B cell (primary cell): ENCODE measurements around the gene GAP43. TPM values are rescaled to one million over a fixed set of nuclear protein-coding genes. Genes with fewer than 3 reads are reported as not detected.

Experiments used
- ATAC-seq: fragments of 200-7000 bp; cut with Tn5 transposase; one replicate; pipeline ENCODE4 v1.10.0; 2021; ENCODE audit warnings: low read depth, mild to moderate bottlenecking, moderate number of reproducible peaks, moderate library complexity
- CTCF ChIA-PET: fragments of 350-600 bp; sonication (Branson Sonifier 250); formaldehyde crosslinking; loops from one replicate; lab custom pipeline; 2021; ENCODE audit warnings: antibody characterized with exemption, inconsistent platforms; lab: Charles Lee
- POLR2A ChIA-PET: fragments of 350-600 bp; sonication (Branson Sonifier 250); formaldehyde crosslinking; loops from one replicate; lab custom pipeline; 2021; ENCODE audit warnings: antibody characterized with exemption; lab: Charles Lee
- DNase-seq: peaks from one replicate; pipeline ENCODE4 v3.0.0; 2013
- H2AFZ ChIP-seq: 2 replicates; pipeline ENCODE4 v1.6.1; 2012; ENCODE audit warnings: mild to moderate bottlenecking, low read depth, low read length; ENCODE audit not compliant: insufficient read depth, poor library complexity, severe bottlenecking
- H3K27ac ChIP-seq, 2 donors: 1 replicate in 1 of 2; 2 replicates in 1 of 2; pipeline ENCODE4 v1.5.1; 2012 to 2013; ENCODE audit warnings: low read length in 2 of 2, mild to moderate bottlenecking in 2 of 2, moderate library complexity in 1 of 2
- H3K27me3 ChIP-seq, 4 experiments: fragments of 200-600 bp in 1 of 4; sonication (generic) in 1 of 4; replicated peaks in 1 of 4; 1 replicate in 2 of 4; 2 replicates in 2 of 4; pipeline versions ENCODE4 v1.6.1 to v1.7.0; 2013 to 2016; ENCODE audit warnings: low read length in 3 of 4, mild to moderate bottlenecking in 2 of 4, mixed read lengths in 1 of 4, moderate library complexity in 1 of 4; ENCODE audit not compliant: insufficient read depth in 4 of 4, control insufficient read depth in 3 of 4; ENCODE audit errors: control extremely low read depth in 1 of 4
- H3K36me3 ChIP-seq, 2 experiments: replicated peaks in 1 of 2; 1 replicate in 1 of 2; 2 replicates in 1 of 2; pipeline versions ENCODE4 v1.6.1 to v1.7.1; 2013; ENCODE audit warnings: low read length in 1 of 2; ENCODE audit not compliant: insufficient read depth in 2 of 2, control insufficient read depth in 1 of 2; ENCODE audit errors: control extremely low read depth in 1 of 2, extremely low read depth in 1 of 2
- H3K4me1 ChIP-seq, 2 donors: fragments of 200-600 bp in 1 of 2; sonication (generic) in 1 of 2; 1 replicate in 1 of 2; 2 replicates in 1 of 2; pipeline versions ENCODE4 v1.5.1 to v1.6.1; 2013 to 2017; ENCODE audit warnings: low read length in 2 of 2; ENCODE audit not compliant: control insufficient read depth in 2 of 2, insufficient read depth in 2 of 2
- H3K4me2 ChIP-seq: replicated peaks from 2 replicates; pipeline ENCODE3; 2012; ENCODE audit warnings: mild to moderate bottlenecking, low read depth, low read length; ENCODE audit not compliant: poor library complexity, severe bottlenecking
- H3K4me3 ChIP-seq, 5 experiments: fragments of 200-600 bp in 1 of 5; sonication (generic) in 1 of 5; 1 replicate in 3 of 5; 2 replicates in 2 of 5; pipeline versions ENCODE4 v1.5.1 to v1.7.0; 2011 to 2016; ENCODE audit warnings: low read length in 4 of 5, mild to moderate bottlenecking in 4 of 5, low read depth in 2 of 5, control low read depth in 1 of 5, moderate library complexity in 1 of 5; ENCODE audit not compliant: insufficient read depth in 1 of 5; ENCODE audit errors: control extremely low read depth in 1 of 5, extremely low read depth in 1 of 5
- H3K79me2 ChIP-seq: fragments of 200-600 bp; sonication (generic); one replicate; pipeline ENCODE4 v1.6.0; 2016; ENCODE audit warnings: low read length; ENCODE audit not compliant: control insufficient read depth, insufficient read depth
- H3K9ac ChIP-seq: fragments of 200-600 bp; sonication (generic); 2 replicates; pipeline ENCODE4 v1.6.1; 2017; ENCODE audit warnings: mild to moderate bottlenecking, low read length, moderate library complexity
- H3K9me3 ChIP-seq, 3 donors: one replicate each; pipeline versions ENCODE4 v1.6.1 to v1.7.1; 2013; ENCODE audit warnings: low read length in 2 of 3; ENCODE audit not compliant: control insufficient read depth in 2 of 3, insufficient read depth in 1 of 3; ENCODE audit errors: control extremely low read depth in 1 of 3
- H4K20me1 ChIP-seq: 2 replicates; pipeline ENCODE4 v1.6.0; 2012; ENCODE audit warnings: mild to moderate bottlenecking, low read length; ENCODE audit not compliant: insufficient read depth, control insufficient read depth, poor library complexity, severe bottlenecking
- H3K27ac Mint-ChIP-seq: one replicate; pipeline ENCODE4 v1.8.0; 2021; ENCODE audit warnings: mixed read lengths
- H3K27me3 Mint-ChIP-seq: one replicate; pipeline ENCODE4 v1.8.0; 2021; ENCODE audit warnings: mixed read lengths
- H3K4me1 Mint-ChIP-seq: one replicate; pipeline ENCODE4 v1.8.0; 2021; ENCODE audit warnings: mixed read lengths
- H3K4me3 Mint-ChIP-seq: one replicate; pipeline ENCODE4 v1.8.0; 2021; ENCODE audit warnings: mixed read lengths
- H3K9me3 Mint-ChIP-seq: one replicate; pipeline ENCODE4 v1.8.0; 2022; ENCODE audit warnings: mixed read lengths; ENCODE audit not compliant: insufficient read depth
- EZH2 ChIP-seq: IDR thresholded peaks from 2 replicates; pipeline ENCODE4 v1.6.1; 2012; ENCODE audit warnings: borderline replicate concordance, low read depth, mild to moderate bottlenecking, moderate library complexity, low read length; ENCODE audit not compliant: insufficient read depth, poor library complexity, severe bottlenecking
- WGBS: methylation state at CpG from one replicate; pipeline ENCODE4 v1.1.5; 2013; ENCODE audit warnings: missing lambda C conversion rate; ENCODE audit not compliant: insufficient coverage; 5-methylcytosine and 5-hydroxymethylcytosine counted together
- intact Hi-C: fragments of 100-400 bp; cut with micrococcal nuclease; formaldehyde crosslinking; loops from one replicate; pipeline ENCODE4 v1.10.0; 2022
- polyA plus RNA-seq: library from polyadenylated mRNA; depleted of rRNA; stranded (reverse); fragments of >200 nt; gene quantifications from 2 replicates; pipeline ENCODE4 v1.2.3, GENCODE V29; 2012
- total RNA-seq, 2 donors: library from RNA; stranded (reverse); fragments of 120-200 nt in 1 of 2; gene quantifications; 1 replicate in 1 of 2; 2 replicates in 1 of 2; pipeline versions ENCODE4 v1.2.3 to v1.2.4, GENCODE V29; 2013 to 2022
- TF ChIP-seq, protein P1 (sequence below): fragments of 200-600 bp; IDR thresholded peaks from one replicate; pipeline ENCODE4 v1.8.0; 2022; ENCODE audit warnings: antibody characterized with exemption, mild to moderate bottlenecking

Gene GAP43
- total and polyA plus RNA-seq, 2 donors (not counting 1 experiment from before 2014, with no cell fraction given) = 0.04 TPM; not detected in 1

DNA sequence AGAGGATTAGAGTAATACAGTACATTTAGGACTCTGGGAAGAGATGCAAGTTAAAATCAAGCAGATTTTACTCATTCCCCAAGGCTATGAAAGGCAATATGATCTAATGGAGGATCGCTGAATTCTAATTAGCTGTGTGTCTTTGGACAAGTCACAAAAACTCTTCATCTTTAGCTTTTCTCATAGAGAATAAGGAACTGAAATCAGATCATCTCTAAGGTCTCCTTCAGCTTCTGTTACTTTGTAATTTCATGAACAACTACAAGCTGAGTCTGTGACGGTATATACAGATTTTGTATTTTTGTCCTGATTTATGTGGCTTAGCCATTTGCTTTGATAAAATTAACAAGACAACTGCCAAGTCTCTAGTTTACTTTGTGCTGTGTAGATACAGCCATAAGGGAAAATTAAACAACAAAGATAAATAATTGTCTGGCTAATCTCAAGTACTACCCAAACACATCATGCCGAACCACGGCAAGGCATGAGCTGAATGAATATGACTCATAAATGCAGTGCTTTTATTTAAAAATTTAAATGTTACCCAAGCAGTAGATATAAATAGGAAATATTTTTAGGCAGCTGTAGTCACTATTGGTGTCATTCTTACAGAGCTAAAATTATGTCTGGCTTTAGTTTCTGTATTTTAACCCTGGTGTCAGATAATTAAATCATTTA, 81.5 kb downstream of the GAP43 start:
- Histone ChIP-seq H3K9ac (no peak overlapping the region), H3K79me2 (no peaks in the 10 kb centered on the region), H3K4me2 (no peak overlapping the region), H3K27me3 (peaks cover 0 to 10% (median under 1%) of the 10 kb centered on the region in 4 experiments), H3K9me3 (no peaks in the 10 kb centered on the region), H4K20me1 (no peaks in the 10 kb centered on the region), H3K4me3 (no peak overlapping the region), H3K4me1 (no peaks in the 10 kb centered on the region), H3K27ac (no peak overlapping the region), H2AFZ (no peak overlapping the region), H3K36me3 (no peaks in the 10 kb centered on the region)
- no CpG with 5 or more reads among the region's 4 CpGs for WGBS
- TF ChIP-seq, protein P1, sequence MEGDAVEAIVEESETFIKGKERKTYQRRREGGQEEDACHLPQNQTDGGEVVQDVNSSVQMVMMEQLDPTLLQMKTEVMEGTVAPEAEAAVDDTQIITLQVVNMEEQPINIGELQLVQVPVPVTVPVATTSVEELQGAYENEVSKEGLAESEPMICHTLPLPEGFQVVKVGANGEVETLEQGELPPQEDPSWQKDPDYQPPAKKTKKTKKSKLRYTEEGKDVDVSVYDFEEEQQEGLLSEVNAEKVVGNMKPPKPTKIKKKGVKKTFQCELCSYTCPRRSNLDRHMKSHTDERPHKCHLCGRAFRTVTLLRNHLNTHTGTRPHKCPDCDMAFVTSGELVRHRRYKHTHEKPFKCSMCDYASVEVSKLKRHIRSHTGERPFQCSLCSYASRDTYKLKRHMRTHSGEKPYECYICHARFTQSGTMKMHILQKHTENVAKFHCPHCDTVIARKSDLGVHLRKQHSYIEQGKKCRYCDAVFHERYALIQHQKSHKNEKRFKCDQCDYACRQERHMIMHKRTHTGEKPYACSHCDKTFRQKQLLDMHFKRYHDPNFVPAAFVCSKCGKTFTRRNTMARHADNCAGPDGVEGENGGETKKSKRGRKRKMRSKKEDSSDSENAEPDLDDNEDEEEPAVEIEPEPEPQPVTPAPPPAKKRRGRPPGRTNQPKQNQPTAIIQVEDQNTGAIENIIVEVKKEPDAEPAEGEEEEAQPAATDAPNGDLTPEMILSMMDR = no peak
- TF ChIP-seq EZH2 = no peak
- Mint-ChIP-seq H3K4me1 (no peaks in the 10 kb centered on the region), H3K4me3 (no peak overlapping the region), H3K9me3 (no peaks in the 10 kb centered on the region), H3K27me3 (no peaks in the 10 kb centered on the region), H3K27ac (no peak overlapping the region)
- ChIA-PET POLR2A (no interaction called here), CTCF (interaction anchor here (1.5 kb wide), 1 partner anchor 11 kb away, joined by 7 read pairs; no protein-coding TSS in a partner anchor)
- intact Hi-C loops = no loop called here
- ATAC-seq (peak; percentile 36), DNase-seq (no peak)

DNA sequence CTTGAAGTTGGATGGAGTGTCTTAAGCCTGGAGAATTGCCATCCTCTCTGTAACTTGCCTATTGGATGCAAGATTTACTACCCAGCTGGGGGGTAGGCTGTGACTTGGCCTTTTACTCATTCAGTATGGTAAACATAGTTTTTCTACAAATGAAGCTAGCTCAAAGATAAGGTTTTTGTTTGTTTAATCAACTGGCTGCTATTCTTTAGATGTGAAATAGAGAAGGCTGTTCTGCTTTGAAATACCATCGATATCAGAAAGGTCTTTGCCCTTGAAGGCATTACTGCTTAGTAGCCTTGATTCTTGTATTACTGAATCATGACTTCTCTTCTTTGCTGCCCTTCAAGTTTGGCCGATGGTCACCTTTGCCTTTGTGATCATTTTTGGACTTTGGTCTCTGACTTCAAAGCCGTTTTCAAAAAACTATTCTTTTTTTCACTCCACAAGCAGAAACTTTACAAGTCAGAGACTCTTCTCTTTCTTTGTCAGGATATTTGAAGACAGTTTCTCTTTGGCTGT, 83.1 kb downstream of the GAP43 start:
- peaks cover 0 to 4% (median under 1%) of the 10 kb centered on the region in 4 experiments for H3K27me3 ChIP-seq
- H3K27me3 Mint-ChIP-seq = no peaks in the 10 kb centered on the region
- no peak overlapping the region for H3K27ac ChIP-seq
- H3K4me1 Mint-ChIP-seq = no peaks in the 10 kb centered on the region
- H3K36me3 ChIP-seq = no peaks in the 10 kb centered on the region
- H3K27ac Mint-ChIP-seq = no peak overlapping the region
- no peaks in the 10 kb centered on the region for H3K4me1 ChIP-seq
- no peaks in the 10 kb centered on the region for H3K79me2 ChIP-seq
- no peak overlapping the region for H3K4me3 Mint-ChIP-seq
- H4K20me1 ChIP-seq = no peaks in the 10 kb centered on the region
- DNase-seq (no peak), ATAC-seq (no peak)
- TF ChIP-seq, protein P1 = no peak
- TF ChIP-seq EZH2 = no peak
- intact Hi-C loops = no loop called here
- no peaks in the 10 kb centered on the region for H3K9me3 ChIP-seq
- 100% methylated on average over 2 of the region's 3 CpGs for WGBS
- CTCF ChIA-PET = no interaction called here
- H3K4me2 ChIP-seq = no peak overlapping the region
- POLR2A ChIA-PET = no interaction called here
- H2AFZ ChIP-seq = no peak overlapping the region
- no peak overlapping the region for H3K9ac ChIP-seq
- no peak overlapping the region for H3K4me3 ChIP-seq
- no peaks in the 10 kb centered on the region for H3K9me3 Mint-ChIP-seq
